K562 (cell line): Measurements from ENCODE around the gene RAB25. TPM values are rescaled to one million over a fixed set of nuclear protein-coding genes. Genes with fewer than 3 reads are reported as not detected.

Experiments
- E2F8 ChIP-seq: fragments of 450-650 bp; IDR thresholded peaks from 2 replicates; pipeline ENCODE4 v1.7.1; 2018; ENCODE audit warnings: mild to moderate bottlenecking, low read depth; ENCODE audit not compliant: partially characterized antibody
- HBP1 ChIP-seq: fragments of 450-650 bp; formaldehyde crosslinking; IDR thresholded peaks from 2 replicates; pipeline ENCODE4 v1.4.0; 2022; ENCODE audit warnings: missing genetic modification characterization
- MAX ChIP-seq: sonication (generic); formaldehyde crosslinking; IDR thresholded peaks from 2 replicates; pipeline ENCODE4 v1.9.0; 2022; ENCODE audit warnings: mild to moderate bottlenecking, missing genetic modification reagents
- RNF219 ChIP-seq: fragments of 250-450 bp; sonication (Bioruptor Pico); IDR thresholded peaks from 2 replicates; pipeline ENCODE4 v1.5.0; 2022; ENCODE audit warnings: mild to moderate bottlenecking
- SMARCA5 ChIP-seq: fragments of 450-650 bp; IDR thresholded peaks from 2 replicates; pipeline ENCODE4 v1.6.1; 2016
- TARDBP ChIP-seq: fragments of 450-650 bp; IDR thresholded peaks from 2 replicates; pipeline ENCODE4 v1.6.1; 2016
- TEAD1 ChIP-seq, 2 experiments: fragments of 450-650 bp in 1 of 2; sonication (generic) in 1 of 2; formaldehyde crosslinking; IDR thresholded peaks; 2 replicates each; pipeline versions ENCODE4 v1.4.0 to v1.8.0; 2020 to 2022; ENCODE audit warnings: mild to moderate bottlenecking in 2 of 2, missing genetic modification reagents in 1 of 2
- VEZF1 ChIP-seq: fragments of 200-800 bp; sonication (Bioruptor generic); IDR thresholded peaks from 2 replicates; pipeline ENCODE4 v1.6.1; 2017; ENCODE audit warnings: missing genetic modification characterization, missing compliant biosample characterization
- ZMIZ1 ChIP-seq, 2 experiments: fragments of 150-350 bp in 1 of 2; IDR thresholded peaks; 2 replicates each; pipeline ENCODE4 v1.6.1; 2012 to 2016; ENCODE audit warnings: low read depth in 2 of 2, low read length in 2 of 2, mild to moderate bottlenecking in 1 of 2, moderate library complexity in 1 of 2
- polyA plus RNA-seq, 8 experiments: library from polyadenylated mRNA; depleted of rRNA in 4 of 8; stranded (reverse) in 5 of 8; unstranded in 3 of 8; fragments of >200 nt; fragmentation: Nextera tagmentation in 2 of 8; fragmentation: Illumina TruSeq in 1 of 8; extraction: Ambion mirVana in 2 of 8; extraction: Trizol in 1 of 8; gene quantifications; 2 replicates each; pipeline versions ENCODE4 v1.2.1 to v1.2.3, GENCODE V29; 2011 to 2014; ENCODE audit warnings: inconsistent platforms in 1 of 8, missing spikeins in 1 of 8
- total RNA-seq, 7 experiments: library from RNA; depleted of rRNA in 6 of 7; stranded (reverse); fragments of >200 nt in 6 of 7; fragmentation: Illumina TruSeq in 2 of 7; extraction: Trizol in 2 of 7; gene quantifications; 2 replicates each; pipeline versions ENCODE4 v1.2.1 to v1.2.3, GENCODE V29; 2011 to 2021; ENCODE audit warnings: low replicate concordance in 1 of 7

RAB25 gene
- total and polyA plus RNA-seq, 9 of the 15 experiments (the other 6 are each of a cell fraction or from before 2014, with no cell fraction given): 0.10 to 0.27 (median 0.13) TPM; not detected in 6

GRCh38 chr1:156115514-156116374 lies 54.8 kb downstream of the RAB25 start (continued):
- peak in 1 of 2 experiments; percentile 97; a peak in 2 of 4 replicates for TF ChIP-seq TEAD1 (CRISPR knock-in tag; IDR thresholded peaks at IDR 0.05)
- no peak; a peak in 1 of 4 replicates for TF ChIP-seq ZMIZ1 (IDR thresholded peaks at IDR 0.05; ENCODE audit: low read depth in 2 of 2, low read length in 2 of 2)
- no peak for TF ChIP-seq TARDBP
- no peak for TF ChIP-seq E2F8
- TF ChIP-seq VEZF1: peak; percentile 37
- no peak for TF ChIP-seq RNF219 (CRISPR knock-in tag)
- TF ChIP-seq SMARCA5: no peak
- TF ChIP-seq HBP1 (CRISPR knock-in tag): no peak
- TF ChIP-seq MAX: no peak; the same call in 1 of the 2 replicates
